IMR-90 (cell line): Measurements from ENCODE around the gene NLRC5. TPM values are rescaled to one million over a fixed set of nuclear protein-coding genes. Genes with fewer than 3 reads are reported as not detected.

Experiments used
- ATAC-seq: fragments of 200-7000 bp; cut with Tn5 transposase; 2 replicates; pipeline ENCODE4 v1.9.1; 2020; ENCODE audit warnings: low read depth, mild to moderate bottlenecking, moderate library complexity
- BruUV-seq: library from RNA; stranded (reverse); fragments of 400-500 nt; replicated peaks from 2 replicates; lab custom pipeline; 2021; lab: Mats Ljungman, UMichigan
- CTCF ChIA-PET: fragments of 300-600 bp; formaldehyde crosslinking; extraction: SDS; loops from one replicate; lab custom pipeline; 2021; ENCODE audit warnings: antibody characterized with exemption; lab: Yijun Ruan, JAX
- POLR2A ChIA-PET: fragments of 300-600 bp; sonication (Branson Sonifier 250); formaldehyde crosslinking; loops from one replicate; lab custom pipeline; 2022; ENCODE audit warnings: antibody characterized with exemption; ENCODE audit not compliant: unreplicated experiment; lab: Charles Lee
- DNase-seq: peaks from one replicate; pipeline ENCODE4 v3.0.0; 2013
- H2AFZ ChIP-seq: replicated peaks from 2 replicates; pipeline ENCODE3; 2013; ENCODE audit warnings: low read length, mild to moderate bottlenecking; ENCODE audit not compliant: poor library complexity
- H2AK5ac ChIP-seq: 2 replicates; pipeline ENCODE4 v1.6.1; 2013; ENCODE audit warnings: low read depth, low read length, inconsistent platforms
- H2AK9ac ChIP-seq: replicated peaks from 2 replicates; pipeline ENCODE3; 2013; ENCODE audit warnings: mild to moderate bottlenecking, low read depth, low read length, moderate library complexity; ENCODE audit not compliant: poor library complexity
- H2BK120ac ChIP-seq: 2 replicates; pipeline ENCODE4 v1.6.1; 2013; ENCODE audit warnings: low read depth, low read length, inconsistent platforms
- H2BK15ac ChIP-seq: 3 replicates; pipeline ENCODE4 v1.6.1; 2013; ENCODE audit warnings: low read depth, low read length, inconsistent platforms
- H2BK20ac ChIP-seq: 2 replicates; pipeline ENCODE4 v1.6.1; 2013; ENCODE audit warnings: low read depth, mild to moderate bottlenecking, inconsistent platforms, low read length, moderate library complexity
- H2BK5ac ChIP-seq: 2 replicates; pipeline ENCODE4 v1.6.1; 2013; ENCODE audit warnings: mild to moderate bottlenecking, low read depth, low read length, inconsistent platforms; ENCODE audit not compliant: poor library complexity, severe bottlenecking
- H3K14ac ChIP-seq: replicated peaks from 2 replicates; pipeline ENCODE4 v1.6.1; 2013; ENCODE audit warnings: low read depth, low read length, inconsistent platforms
- H3K18ac ChIP-seq: 2 replicates; pipeline ENCODE4 v1.6.1; 2013; ENCODE audit warnings: low read depth, low read length, control low read depth
- H3K23ac ChIP-seq: 2 replicates; pipeline ENCODE4 v1.6.1; 2013; ENCODE audit warnings: low read depth, low read length, inconsistent platforms
- H3K27ac ChIP-seq: 2 replicates; pipeline ENCODE4 v1.5.1; 2013; ENCODE audit warnings: mild to moderate bottlenecking, control low read depth, low read length; ENCODE audit not compliant: insufficient read depth
- H3K27me3 ChIP-seq: 2 replicates; pipeline ENCODE4 v1.6.1; 2013; ENCODE audit warnings: low read length; ENCODE audit not compliant: control insufficient read depth, insufficient read depth
- H3K36me3 ChIP-seq: 2 replicates; pipeline ENCODE4 v1.6.1; 2013; ENCODE audit warnings: low read length, mixed read lengths; ENCODE audit not compliant: control insufficient read depth, insufficient read depth
- H3K4ac ChIP-seq: 2 replicates; pipeline ENCODE4 v1.6.1; 2013; ENCODE audit warnings: low read depth, low read length, inconsistent platforms
- H3K4me1 ChIP-seq: 2 replicates; pipeline ENCODE4 v1.6.1; 2013; ENCODE audit warnings: low read length, mixed read lengths; ENCODE audit not compliant: control insufficient read depth, insufficient read depth
- H3K4me2 ChIP-seq: 2 replicates; pipeline ENCODE4 v1.6.1; 2013; ENCODE audit warnings: low read depth, mild to moderate bottlenecking, control low read depth, low read length, moderate library complexity
- H3K4me3 ChIP-seq: 2 replicates; pipeline ENCODE4 v1.5.1; 2013; ENCODE audit warnings: low read depth, mild to moderate bottlenecking, control low read depth, low read length, moderate library complexity; ENCODE audit not compliant: insufficient read depth
- H3K56ac ChIP-seq: 2 replicates; pipeline ENCODE4 v1.6.1; 2013; ENCODE audit warnings: low read length, inconsistent platforms; ENCODE audit not compliant: insufficient read depth; ENCODE audit errors: extremely low read depth
- H3K79me1 ChIP-seq, 2 experiments: 2 replicates each; pipeline ENCODE4 v1.6.1; 2013; ENCODE audit warnings: low read length in 2 of 2, inconsistent platforms in 1 of 2, low read depth in 1 of 2
- H3K9ac ChIP-seq: 2 replicates; pipeline ENCODE4 v1.6.1; 2013; ENCODE audit warnings: low read depth, low read length, control low read depth
- H3K9me1 ChIP-seq: 2 replicates; pipeline ENCODE4 v1.6.1; 2013; ENCODE audit warnings: low read length, inconsistent platforms; ENCODE audit not compliant: insufficient read depth
- H3K9me3 ChIP-seq: 2 replicates; pipeline ENCODE4 v1.6.1; 2013; ENCODE audit warnings: low read length; ENCODE audit not compliant: control insufficient read depth, insufficient read depth
- H4K20me1 ChIP-seq: 2 replicates; pipeline ENCODE4 v1.6.1; 2013; ENCODE audit warnings: low read length, inconsistent platforms; ENCODE audit not compliant: insufficient read depth
- H4K5ac ChIP-seq: 2 replicates; pipeline ENCODE4 v1.6.1; 2013; ENCODE audit warnings: mild to moderate bottlenecking, low read depth, low read length, control low read depth
- H4K8ac ChIP-seq, 2 experiments: 2 replicates each; pipeline ENCODE4 v1.6.1; 2013; ENCODE audit warnings: low read depth in 2 of 2, low read length in 2 of 2, control low read depth in 1 of 2, inconsistent platforms in 1 of 2
- H4K91ac ChIP-seq: 2 replicates; pipeline ENCODE4 v1.6.1; 2013; ENCODE audit warnings: low read depth, low read length, inconsistent platforms; ENCODE audit not compliant: insufficient read depth
- CEBPB ChIP-seq: IDR thresholded peaks from 2 replicates; pipeline ENCODE4 v1.6.1; 2012; ENCODE audit warnings: low read depth, low read length, improper control_type of control experiment
- FOS ChIP-seq: fragments of 150-350 bp; IDR thresholded peaks from 2 replicates; pipeline ENCODE4 v1.6.1; 2016; ENCODE audit warnings: low read depth, low read length
- MAFK ChIP-seq: IDR thresholded peaks from 2 replicates; pipeline ENCODE4 v1.6.1; 2012; ENCODE audit warnings: low read depth, low read length, improper control_type of control experiment
- MAZ ChIP-seq: IDR thresholded peaks from 2 replicates; pipeline ENCODE4 v1.6.1; 2012; ENCODE audit warnings: low read depth, mild to moderate bottlenecking, low read length, improper control_type of control experiment, moderate library complexity, borderline replicate concordance
- NFE2L2 ChIP-seq: fragments of 150-350 bp; IDR thresholded peaks from 2 replicates; pipeline ENCODE4 v1.6.1; 2016; ENCODE audit warnings: low read depth, mild to moderate bottlenecking, low read length
- POLR2A ChIP-seq: IDR thresholded peaks from 2 replicates; pipeline ENCODE4 v1.6.1; 2012; ENCODE audit warnings: mild to moderate bottlenecking, low read depth, low read length
- RAD21 ChIP-seq: IDR thresholded peaks from 2 replicates; pipeline ENCODE4 v1.6.1; 2012; ENCODE audit warnings: low read length, improper control_type of control experiment
- SMC3 ChIP-seq: fragments of 150-350 bp; IDR thresholded peaks from 2 replicates; pipeline ENCODE4 v1.6.1; 2016; ENCODE audit warnings: low read depth, mild to moderate bottlenecking, antibody characterized with exemption, low read length, moderate library complexity
- USF2 ChIP-seq: fragments of 150-350 bp; IDR thresholded peaks from 2 replicates; pipeline ENCODE4 v1.6.1; 2017; ENCODE audit warnings: mild to moderate bottlenecking, antibody characterized with exemption, low read length, low read depth
- WGBS, 2 experiments: methylation state at CpG; one replicate each; pipeline versions ENCODE4 v1.1.5 to v1.1.7; 2013; ENCODE audit warnings: missing lambda C conversion rate in 2 of 2; ENCODE audit not compliant: insufficient read length in 1 of 2; ENCODE audit errors: extremely low coverage in 2 of 2; 5-methylcytosine and 5-hydroxymethylcytosine counted together
- dilution Hi-C: fragments of 300-500 bp; cut with HindIII; formaldehyde crosslinking; loops from one replicate; pipeline ENCODE4 v1.14.3; 2018; ENCODE audit warnings: low sequenced_read_pairs; ENCODE audit not compliant: unreplicated experiment
- in situ Hi-C: fragments of 300-500 bp; cut with MboI; formaldehyde crosslinking; loops from 3 replicates; pipeline ENCODE4 v1.14.3; 2019; ENCODE audit warnings: low sequenced_read_pairs, inconsistent platforms, mixed read lengths
- intact Hi-C: fragments of 100-400 bp; cut with micrococcal nuclease; formaldehyde crosslinking; loops from 2 replicates; pipeline ENCODE4 v1.10.0; 2022
- polyA plus RNA-seq, 3 experiments: library from polyadenylated mRNA; depleted of rRNA; stranded (reverse); fragments of >200 nt; gene quantifications; 2 replicates each; pipeline ENCODE4 v1.2.3, GENCODE V29; 2012; ENCODE audit warnings: low replicate concordance in 1 of 3
- total RNA-seq: library from RNA; depleted of rRNA; stranded (reverse); fragments of >200 nt; gene quantifications from 2 replicates; pipeline ENCODE4 v1.2.3, GENCODE V29; 2012

Gene NLRC5
- total and polyA plus RNA-seq, 2 of the 4 experiments (the other 2 are of a cell fraction): 9.1 to 14.9 TPM

- no peak overlapping the region for H3K4ac ChIP-seq
- no peak overlapping the region for H3K27ac ChIP-seq
- TF ChIP-seq SMC3 (no peak), CEBPB (no peak), FOS (no peak), RAD21 (no peak), NFE2L2 (no peak), USF2 (no peak), MAZ (no peak), MAFK (no peak), POLR2A (no peak)
- no peak overlapping the region for H2AK5ac ChIP-seq
- dilution Hi-C loops (no loop called here), in situ Hi-C loops (loop anchor here (10.0 kb wide), 1 partner anchor 178 kb away; the partner anchor contains the start of gene SLC12A3), intact Hi-C loops (loop anchor here (10.0 kb wide), 1 partner anchor 78 kb away; the partner anchor contains the start of gene CETP)
- no peak overlapping the region for H2BK20ac ChIP-seq
- H3K36me3 ChIP-seq: peaks cover 13% of the 10 kb centered on the region
- no peak overlapping the region for H3K18ac ChIP-seq
- peaks cover 12% of the 10 kb centered on the region for H3K9me1 ChIP-seq
- H4K20me1 ChIP-seq: no peaks in the 10 kb centered on the region
- no peak overlapping the region for H3K23ac ChIP-seq
- H4K91ac ChIP-seq: no peak overlapping the region
- no peak overlapping the region for H2BK15ac ChIP-seq
- peaks cover 13% of the 10 kb centered on the region for H3K4me1 ChIP-seq
- no peak overlapping the region for H4K8ac ChIP-seq
- WGBS, 2 experiments: 77% methylated on average over 3 of the region's 14 CpGs; no CpG with 5 or more reads in 1 of the 2 experiments
- no peak overlapping the region for H2AK9ac ChIP-seq
- H3K79me1 ChIP-seq: peaks cover 0 to 4% of the 10 kb centered on the region in 2 experiments; a peak in 2 of 4 replicates
- no peak overlapping the region for H3K4me2 ChIP-seq
- no peaks in the 10 kb centered on the region for H3K27me3 ChIP-seq
- no peaks in the 10 kb centered on the region; the same call in 1 of the 2 replicates for H3K9me3 ChIP-seq
- no peak overlapping the region for H4K5ac ChIP-seq
- peak; percentile 36 for DNase-seq
- BruUV-seq: no TSS peak
- no peak overlapping the region for H3K4me3 ChIP-seq
- no peak overlapping the region for H2AFZ ChIP-seq
- no peak for ATAC-seq
- H3K14ac ChIP-seq: no peak overlapping the region
- POLR2A ChIA-PET: no interaction called here
- CTCF ChIA-PET: no interaction called here
- no peak overlapping the region for H2BK120ac ChIP-seq
- no peak overlapping the region for H3K9ac ChIP-seq
- no peak overlapping the region for H2BK5ac ChIP-seq
- no peak overlapping the region for H3K56ac ChIP-seq
Measured at GRCh38 chr16:57042157-57043111, 53.1 kb downstream of the NLRC5 start.
